Measurements from ENCODE around the gene ADARB2. TPM values are rescaled to one million over a fixed set of nuclear protein-coding genes. Genes with fewer than 3 reads are reported as not detected.
A peak's percentile ranks its signal among the peaks of the same experiment; 100 is the strongest.

The ADARB2 gene
- total RNA-seq, 1 donor from 2014 or later, result not detected

DNA sequence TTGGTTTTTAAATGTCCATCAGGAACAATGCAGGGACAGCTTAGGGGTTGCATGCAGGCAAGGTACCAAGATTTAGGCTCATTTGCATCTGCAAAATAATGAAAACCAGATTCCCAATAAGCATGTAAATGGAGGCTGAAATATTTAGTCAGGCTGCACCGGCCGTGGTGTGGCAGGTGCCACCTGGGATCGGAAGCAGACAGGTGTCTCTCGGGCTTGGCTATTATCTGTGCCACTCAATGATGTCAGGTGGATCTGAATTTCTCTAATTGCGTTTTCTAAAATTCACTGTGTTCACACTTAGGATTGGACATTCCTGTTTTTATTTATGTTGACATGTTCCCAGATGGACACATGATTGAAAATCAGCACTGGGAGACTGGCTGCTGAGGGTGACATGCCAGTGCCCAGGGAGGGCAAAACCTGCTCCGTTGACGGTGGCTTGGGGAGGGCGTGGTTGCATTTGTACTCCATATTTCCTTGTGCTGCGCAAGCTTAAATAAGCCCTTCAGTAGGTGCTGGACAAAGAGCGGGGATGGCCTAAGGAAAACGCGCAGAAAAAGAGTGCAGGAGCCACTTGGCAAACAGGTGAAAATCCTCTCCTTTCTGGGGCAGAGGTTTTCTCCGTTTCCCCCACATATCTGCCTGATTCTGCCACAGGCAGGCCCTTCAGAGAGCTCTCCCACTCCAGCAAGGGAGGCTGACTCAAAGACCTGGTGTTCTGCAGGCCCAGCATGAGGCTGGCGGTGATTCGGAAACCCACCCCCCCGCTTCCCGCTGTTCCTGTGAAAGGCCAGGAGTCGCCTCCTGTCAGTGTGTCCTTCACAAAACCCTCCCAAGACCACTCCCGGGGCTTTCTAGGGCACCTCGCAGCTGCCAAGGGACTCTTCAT lies 538.6 kb downstream of the ADARB2 start:
- no peak for DNase-seq

DNA sequence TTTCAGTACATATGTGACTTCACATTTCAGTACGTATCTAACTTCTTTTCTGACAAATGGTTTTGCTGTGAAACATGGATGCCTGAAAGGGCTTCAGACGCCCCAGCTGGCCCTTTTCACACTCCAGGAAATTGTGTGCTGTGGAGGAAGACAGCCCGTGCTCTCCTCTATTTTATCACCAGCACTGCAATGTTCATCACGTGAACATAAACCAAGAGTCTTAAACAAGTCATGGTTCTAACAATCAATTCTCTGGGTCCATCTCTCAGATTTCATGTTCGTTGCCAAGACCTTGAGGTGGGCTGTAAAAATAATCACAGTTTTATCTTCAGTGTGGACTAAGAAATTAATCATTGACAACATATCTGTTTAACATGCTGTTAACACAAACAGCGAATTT lies 539.9 kb downstream of the ADARB2 start:
- no peak for DNase-seq

DNA sequence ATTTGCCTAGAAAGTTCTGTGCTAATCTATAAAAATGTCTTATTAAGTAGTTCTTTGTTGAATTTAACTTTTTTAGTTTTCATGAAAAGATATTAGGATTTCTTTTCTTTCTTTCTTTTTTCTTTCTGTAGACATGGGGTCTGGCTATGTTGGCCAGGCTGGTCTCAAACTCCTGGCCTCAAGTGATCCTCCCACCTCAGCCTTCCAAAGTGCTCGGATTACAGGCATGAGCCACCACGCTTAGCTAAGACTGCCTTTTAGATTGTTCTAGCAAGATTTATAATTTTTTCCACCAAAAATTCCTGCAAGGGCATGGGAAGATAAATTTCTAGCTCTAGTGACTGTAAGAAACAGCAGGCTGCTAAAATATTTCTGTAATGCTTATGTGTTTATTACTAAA lies 540.7 kb downstream of the ADARB2 start:
- DNase-seq, result no peak

DNA sequence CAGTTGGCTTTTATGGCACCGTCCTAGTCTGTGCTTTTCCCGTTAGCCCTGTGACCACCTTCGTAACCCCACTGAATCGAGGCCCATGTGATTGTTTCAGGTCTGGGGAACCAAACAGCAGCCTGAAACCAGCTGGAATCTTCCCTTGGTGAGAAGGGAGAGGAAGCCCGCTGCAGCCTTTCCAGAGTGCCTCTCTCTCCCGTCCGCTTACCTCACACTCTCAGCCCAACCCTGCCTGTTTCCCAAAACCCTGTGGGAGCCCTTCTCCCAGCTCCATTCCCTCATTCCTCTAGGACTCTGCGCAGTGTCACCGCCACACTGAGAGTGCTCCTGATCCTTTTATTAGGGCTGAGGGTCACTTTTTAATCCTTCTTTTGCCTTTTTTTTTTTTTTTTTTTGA lies 541.5 kb downstream of the ADARB2 start:
- no peak for DNase-seq

DNA sequence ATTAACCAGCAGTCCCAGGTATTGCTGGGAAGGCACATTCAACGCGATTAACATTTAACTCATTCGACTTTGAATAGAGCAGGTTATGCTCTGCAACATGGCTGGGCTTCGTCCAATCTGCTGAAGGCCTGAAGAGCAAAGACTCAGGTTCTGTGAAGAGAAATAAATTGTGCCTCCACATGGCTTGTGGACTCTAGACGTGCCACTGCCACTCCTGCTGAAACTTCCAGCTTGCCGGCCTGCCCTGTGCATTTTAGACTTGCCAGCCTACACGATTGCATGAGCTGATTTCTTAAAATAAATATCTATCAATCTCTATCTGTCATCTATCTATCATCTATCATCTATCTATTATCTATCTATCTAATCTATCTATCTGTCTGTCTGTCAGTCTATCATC lies 543.2 kb downstream of the ADARB2 start:
- no peak for DNase-seq

DNA sequence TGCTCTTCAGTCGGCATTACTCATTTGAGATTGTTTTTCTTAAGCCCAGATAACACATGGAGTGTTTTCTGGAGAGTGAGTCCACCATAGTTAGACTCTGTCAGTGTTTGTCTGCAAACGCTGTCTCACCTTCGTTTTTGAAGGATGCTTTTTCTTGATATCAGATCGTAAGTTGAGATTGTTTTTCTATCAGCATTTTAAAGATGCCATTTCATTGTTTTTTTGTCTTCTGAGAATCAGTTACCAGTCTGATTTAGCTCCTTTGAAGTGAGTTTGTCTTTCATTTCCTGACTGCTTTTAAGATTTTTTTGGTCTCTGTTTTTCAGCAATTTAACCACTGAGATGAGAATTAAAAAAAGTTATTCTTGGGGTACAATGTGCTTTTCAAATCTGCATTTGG lies 543.8 kb downstream of the ADARB2 start:
- DNase-seq, result no peak

DNA sequence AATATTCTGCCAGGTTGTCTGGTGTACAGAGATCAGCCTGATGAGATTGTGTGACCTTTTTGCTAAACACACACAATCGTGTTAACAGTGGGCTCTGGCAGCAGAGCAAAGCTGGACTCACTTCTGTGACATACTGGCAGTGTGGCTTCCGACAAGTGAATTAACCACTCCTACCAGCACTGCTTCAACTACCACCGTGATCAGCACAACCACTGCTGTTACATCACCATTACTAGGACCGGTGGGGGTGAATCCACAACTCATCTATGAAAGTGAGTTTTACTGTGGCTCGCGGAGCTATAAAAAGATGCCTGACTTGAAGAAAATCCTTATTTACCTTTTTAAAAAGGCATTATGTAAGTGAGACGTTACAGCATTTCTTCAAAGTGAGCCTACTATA lies 545.6 kb downstream of the ADARB2 start:
- no peak for DNase-seq

DNA sequence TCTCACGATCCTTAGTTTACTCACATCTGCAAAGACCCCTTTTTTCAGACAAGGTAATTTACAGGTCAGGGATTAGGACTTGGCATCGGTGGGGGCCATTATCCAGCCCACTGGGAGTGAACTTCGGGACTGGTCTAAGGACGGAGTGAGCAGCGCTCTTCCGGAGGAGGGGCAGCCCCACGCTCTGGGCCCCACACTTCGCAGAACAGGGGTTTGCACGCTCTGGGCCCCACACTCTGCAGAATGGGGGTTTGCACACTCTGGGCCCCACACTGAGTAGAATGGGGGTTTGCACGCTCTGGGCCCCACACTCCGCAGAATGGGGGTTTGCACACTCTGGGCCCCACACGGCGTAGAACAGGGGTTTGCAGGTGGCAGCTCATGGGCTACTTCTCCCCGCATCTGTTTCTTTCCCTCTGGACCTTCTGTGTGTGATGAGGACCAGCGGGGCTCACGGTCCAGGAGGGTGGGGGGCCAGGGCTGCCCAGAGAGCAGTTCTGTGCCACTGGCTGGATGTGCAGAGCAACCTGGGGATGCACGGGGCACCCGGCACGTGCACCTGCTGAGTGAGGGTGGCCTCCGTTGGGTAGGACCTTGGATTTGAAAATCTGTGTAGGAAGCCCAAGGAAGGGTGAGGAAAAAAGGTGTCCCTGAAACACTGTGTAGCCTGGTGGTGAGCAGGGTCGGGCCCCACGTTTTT lies 546.4 kb downstream of the ADARB2 start:
- DNase-seq, result no peak

DNA sequence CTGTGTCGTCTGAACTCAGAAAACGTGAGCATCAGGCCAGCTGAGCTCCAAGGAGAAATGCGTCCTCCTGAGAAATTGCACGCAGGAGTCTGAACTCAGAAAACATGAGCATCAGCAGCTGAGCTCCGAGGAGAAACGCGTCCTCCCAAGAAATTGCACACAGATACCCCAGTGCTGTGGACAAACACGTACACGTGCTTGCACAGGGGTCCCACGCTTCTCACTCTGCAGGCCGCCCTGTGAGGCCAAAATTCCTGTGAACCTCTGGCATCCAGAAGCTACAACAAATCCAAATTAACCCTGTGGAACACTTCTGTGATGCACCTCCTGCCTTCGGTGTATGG lies 547.3 kb downstream of the ADARB2 start:
- DNase-seq, result no peak

DNA sequence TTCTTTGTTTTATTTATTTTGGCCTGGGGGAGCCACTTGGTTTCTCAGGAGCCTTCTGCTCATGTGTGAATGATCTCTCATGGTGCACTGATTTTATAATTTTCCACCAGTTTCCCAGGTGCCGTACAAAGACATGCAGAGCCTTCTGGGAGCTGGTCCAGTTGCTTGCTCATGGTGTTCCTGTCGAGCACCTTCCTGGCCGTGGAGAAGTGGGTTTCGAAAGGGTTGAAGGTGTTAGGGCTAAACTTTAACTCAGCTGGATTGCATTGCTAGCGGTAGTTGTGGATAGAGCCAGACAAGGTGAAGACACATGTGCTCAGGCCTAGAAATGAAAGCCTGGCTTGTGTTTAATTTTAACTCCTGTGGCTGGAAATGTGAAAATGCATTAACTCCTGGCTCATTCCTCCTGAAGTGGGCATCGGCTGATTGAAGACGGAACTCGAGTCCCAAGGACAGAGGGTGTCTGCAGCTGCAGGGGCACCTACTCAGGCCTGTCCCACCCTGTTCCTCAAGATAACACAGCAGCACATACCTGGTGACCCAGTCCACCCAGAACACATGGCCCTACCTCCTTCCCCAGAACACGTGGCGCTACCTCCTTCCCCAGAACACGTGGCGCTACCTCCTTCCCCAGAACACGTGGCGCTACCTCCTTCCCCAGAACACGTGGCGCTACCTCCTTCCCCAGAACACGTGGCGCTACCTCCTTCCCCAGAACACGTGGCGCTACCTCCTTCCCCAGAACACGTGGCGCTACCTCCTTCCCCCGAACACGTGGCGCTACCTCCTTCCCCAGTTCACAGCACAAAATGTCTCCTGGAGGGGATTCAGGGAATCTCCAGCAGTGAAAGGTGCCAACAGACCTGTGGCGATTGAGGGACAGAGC lies 547.9 kb downstream of the ADARB2 start:
- DNase-seq, result no peak

DNA sequence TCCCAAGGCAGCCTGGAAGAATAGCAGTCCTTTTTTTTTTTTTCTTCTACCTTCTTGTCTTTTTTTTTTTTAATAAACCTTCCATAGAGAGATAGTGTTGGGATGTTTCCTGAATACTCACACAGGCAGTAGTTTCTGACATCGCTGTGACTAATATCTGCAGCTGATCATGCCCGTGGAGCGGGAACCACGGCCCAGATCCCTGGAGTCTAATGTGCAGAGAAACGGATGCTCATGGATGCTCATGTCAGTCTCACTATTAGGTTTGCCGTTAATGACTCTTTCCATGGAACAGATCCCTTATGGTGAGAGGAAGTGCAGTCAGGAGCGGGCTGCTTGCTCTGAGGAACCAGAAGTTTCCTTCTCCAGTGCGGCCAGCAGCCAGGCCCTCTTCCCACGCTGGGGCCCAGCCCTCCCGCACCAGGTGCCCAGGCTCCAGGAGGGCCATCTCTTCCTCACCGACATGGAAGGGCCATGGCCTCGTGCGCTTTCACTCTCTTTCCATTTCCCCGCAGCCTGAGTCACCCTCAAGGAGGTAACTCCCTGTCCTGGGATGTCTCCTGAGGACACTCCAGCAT lies 548.7 kb downstream of the ADARB2 start:
- DNase-seq, result peak; percentile 33

DNA sequence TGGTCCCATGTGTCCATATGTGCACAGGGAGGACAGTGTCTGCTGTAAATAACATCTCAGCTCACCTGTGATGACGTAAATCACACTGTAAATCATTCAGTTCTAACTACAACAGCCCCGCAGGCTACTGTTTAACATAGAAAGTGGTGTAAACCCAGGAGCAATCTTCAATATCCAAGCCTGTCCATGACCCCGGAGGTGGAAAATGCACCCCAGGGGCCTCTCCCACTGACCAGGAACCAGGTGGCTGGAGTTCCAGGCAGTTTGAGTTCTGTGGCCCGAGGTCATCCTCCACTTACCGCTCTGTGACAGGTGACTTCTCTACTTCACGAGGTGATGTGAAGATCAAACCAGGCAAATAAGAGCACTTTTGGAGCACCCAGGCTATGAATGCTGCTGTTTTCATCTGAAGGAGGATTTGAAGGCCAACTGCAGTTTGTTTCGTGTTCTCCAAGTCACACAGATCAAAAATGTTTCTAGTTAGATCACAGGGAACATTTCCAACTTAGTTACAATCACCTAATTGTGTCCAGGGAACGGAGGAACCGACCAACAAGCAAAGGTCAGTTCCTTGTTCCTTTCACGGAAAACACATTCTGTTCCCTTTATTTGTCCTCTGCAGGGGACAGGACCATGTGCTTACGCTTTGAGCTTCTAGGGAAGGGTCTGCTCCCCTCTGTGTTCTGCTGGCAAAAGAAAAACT lies 549.3 kb downstream of the ADARB2 start:
- no peak for DNase-seq

DNA sequence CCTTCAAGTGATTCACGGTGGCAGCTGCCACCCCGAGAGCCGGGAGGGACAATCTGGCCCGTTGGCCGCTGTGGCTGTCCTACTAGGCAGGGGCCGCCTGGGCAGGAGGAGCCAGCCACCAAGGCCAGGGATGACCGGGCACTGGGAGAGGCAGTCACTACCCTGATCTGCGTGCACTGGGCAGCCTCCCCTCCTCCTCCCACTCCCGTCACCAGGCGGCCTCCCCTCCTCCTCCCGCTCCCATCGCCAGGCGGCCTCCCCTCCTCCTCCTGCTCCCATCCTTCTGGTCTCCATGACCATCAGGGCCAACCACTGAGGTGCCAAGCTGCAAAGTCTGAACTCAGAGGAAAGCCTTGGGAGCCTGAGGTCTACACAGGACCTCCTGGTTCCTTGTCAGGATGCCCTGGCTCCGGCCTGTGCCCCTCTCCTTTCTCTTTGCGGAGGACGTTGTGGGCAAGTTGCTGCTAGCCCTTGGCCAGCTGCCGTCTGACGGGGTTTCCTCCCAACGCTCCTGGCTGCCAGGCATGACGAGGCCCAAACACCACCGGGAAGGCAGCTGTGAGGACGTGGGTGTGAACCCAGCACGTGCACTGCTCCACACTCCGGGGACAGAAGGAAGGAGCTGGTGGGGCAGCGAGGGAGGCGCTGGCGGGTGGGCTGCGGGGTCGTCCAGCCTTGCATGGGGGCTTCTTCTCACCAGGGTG lies 550.0 kb downstream of the ADARB2 start:
- no peak for DNase-seq

DNA sequence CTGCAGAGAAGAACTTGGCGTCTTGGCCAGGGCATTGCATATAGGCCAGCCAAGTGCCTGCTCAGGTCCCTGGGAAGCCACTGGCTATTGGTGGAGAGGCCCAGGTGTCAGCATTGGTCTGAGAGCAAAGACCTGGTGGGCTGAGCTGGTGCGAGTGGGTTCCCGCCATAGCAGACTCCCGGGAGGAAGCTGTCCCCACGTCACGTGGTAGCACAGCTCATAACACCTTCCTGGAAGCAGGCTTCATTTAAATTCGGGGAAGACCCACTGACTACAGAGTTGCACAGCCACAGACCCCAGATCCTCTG lies 550.7 kb downstream of the ADARB2 start:
- DNase-seq, result no peak

DNA sequence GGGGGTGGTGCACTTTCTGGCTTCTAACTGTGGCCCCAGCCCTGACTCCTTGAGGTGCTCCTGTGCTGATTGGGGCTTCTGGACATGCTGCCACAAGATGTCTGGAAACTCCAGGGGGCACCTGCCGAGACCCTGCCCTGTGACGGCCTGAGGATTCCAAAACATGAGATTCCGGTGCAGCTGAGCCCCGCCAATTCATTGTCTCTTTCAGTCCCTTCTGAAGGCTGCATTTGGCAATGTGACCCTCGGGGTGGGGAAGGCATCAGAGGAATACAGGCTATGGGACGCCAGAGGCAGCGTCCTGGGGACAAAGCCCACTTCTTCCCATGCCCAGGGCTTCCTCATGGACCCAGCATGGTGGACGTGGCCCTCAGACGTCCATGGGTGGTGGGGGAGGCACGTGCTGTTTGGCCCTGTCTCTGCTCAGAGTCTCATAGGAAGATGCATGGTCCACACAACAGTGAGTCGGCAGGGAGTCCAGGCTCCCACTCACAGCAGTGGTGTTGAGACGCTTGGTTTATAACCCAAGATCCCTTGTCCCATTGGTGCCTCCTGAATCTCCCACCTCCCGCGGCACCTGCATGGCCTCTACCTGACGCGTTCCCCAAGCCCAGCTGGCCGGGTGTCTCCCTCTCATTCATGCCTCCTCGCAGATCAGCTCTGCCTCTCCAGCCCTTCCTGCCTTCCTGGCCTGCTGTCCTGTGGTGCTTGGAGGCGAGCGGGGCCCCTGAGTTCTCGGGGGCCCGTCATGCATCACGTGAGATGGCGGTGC lies 551.2 kb downstream of the ADARB2 start:
- DNase-seq, result no peak

DNA sequence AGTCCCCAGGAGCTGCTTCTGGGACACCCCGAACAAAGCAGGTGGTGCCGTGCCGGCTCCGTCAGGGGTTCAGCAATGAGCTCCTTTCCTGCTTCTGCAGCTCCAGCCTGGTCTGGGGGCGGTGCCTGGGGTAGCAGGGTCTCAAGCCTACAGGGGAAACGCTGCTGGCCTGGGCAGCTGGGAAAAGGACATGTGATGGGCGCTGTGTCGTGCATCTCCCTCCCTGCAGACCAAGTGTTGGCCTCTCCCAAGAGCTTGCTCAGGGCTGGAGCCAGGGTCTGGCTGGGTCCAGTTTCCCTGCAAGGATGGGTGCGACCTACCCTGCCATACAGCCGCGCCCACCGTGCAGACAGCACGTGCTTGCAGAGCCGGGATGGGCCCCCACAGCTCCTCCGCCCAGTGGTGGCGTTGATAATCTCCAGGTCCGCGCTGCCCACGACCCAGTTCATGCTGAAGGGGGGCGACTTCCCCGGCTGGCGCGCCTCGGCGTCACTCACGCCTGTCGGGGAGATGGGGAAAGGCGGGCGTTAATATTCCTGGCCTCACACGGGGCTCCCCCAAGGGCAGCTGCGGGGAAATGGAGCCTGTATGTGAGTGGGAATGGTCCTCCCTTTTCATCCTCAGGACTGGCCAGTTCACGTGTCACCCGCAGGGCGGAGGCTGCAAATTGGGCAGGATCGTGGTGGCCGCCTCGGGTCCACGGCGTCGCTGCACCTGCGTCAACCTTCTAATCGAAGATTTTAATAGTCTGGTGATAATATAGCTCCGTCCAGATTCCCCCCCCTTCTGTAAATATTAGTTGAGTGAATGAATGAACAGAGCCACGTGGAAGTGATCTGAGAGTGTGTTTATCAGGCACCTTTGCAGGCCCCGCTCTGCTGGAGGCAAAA lies 552.5 kb downstream of the ADARB2 start:
- DNase-seq, result no peak

DNA sequence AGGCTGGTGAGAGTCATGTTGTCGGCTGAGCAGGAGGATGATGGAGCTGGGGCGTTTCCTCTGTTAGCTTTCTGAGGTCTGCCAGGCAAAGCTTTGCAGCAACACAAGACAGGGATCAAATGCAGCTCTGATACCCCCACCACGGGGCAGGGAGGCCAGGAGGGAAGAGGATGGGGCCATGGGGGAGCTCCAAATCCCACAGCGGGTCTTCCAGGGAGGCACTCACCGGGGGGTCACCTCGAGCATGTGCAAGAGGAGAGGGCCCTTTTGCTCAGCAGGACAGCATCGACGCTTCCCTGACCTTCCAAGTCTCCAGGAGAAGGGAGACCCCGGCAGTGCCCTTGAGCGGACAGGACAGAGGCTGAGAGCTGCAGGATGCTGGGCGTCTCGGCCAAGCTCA lies 553.6 kb downstream of the ADARB2 start:
- DNase-seq, result no peak

DNA sequence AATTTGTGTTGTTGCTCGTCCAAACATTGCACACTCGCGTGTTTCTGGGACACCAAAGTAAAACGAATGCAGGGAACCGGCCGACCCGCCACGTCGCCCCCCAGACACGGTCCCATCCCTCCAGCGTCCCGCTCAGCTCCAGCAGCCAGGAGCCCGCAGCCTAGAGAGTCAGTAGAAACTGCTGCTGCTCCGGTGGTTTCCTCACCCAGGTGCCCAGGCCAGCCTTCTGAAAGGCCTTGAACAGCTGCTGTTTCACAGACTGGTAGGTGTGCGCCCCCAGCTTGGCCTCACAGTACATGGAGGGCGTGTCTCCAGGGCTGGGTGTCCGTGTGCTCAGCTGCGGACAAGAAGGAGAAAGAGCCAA lies 554.3 kb downstream of the ADARB2 start:
- no peak for DNase-seq

DNA sequence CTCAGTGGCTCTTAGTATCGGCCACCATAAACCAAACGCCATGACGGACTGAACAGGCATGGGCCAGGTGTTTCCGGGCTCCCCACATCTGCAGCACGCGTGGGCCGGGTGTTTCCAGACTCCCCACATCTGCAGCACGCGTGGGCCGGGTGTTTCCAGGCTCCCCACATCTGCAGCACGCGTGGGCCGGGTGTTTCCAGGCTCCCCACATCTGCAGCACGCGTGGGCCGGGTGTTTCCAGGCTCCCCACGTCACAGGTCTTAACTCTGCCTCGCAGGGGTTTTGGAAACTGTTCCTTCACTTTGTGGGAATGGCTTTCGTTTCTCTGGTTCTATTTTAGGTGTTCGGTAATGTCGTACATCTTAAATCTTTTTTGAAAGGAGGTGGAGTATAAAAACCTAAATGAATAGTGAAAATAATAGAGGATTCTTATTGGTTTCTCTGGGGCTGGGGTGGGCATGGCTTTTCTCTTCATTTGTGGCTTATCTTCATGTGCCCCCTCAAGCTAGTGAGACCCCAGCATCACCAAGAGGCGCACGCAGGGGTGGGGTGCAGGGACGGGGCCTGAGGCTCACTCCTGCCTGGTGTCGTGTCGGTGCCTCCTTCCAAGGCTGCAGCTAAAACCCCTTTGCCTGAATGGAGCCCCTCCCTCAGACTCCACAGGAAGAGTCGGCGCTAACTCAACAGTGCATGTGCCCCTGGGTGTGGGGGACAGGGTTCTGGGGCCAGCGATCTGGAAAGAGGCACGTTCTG lies 554.9 kb downstream of the ADARB2 start:
- no peak for DNase-seq

Measured in dermis blood vessel endothelial cell (primary cell).